ENCODE data around the gene LCN15. TPM values are rescaled to one million over a fixed set of nuclear protein-coding genes. Genes with fewer than 3 reads are reported as not detected.
A peak's percentile ranks its signal among the peaks of the same experiment; 100 is the strongest.

The LCN15 gene
- not detected in 2 replicates for total RNA-seq
- long read RNA-seq, result 0 reads

- Mint-ChIP-seq H3K36me3 (ENCODE audit: unreplicated experiment) (no peaks in the 10 kb centered on the region), H3K27me3 (ENCODE audit: unreplicated experiment) (peaks cover 6% of the 10 kb centered on the region), H3K9me3 (ENCODE audit: unreplicated experiment) (no peaks in the 10 kb centered on the region), H3K27ac (ENCODE audit: unreplicated experiment) (no peak within 1 kb of the TSS), H3K4me1 (ENCODE audit: unreplicated experiment) (peaks cover 2% of the 10 kb centered on the region), H3K4me3 (ENCODE audit: unreplicated experiment) (no peak within 1 kb of the TSS)
- no peak for TF ChIP-seq CTCF (IDR thresholded peaks at IDR 0.05)
- no peak for DNase-seq (ENCODE audit: extremely low spot score, unreplicated experiment)
Observed at GRCh38 chr9:136764301-136764891, at the start of gene LCN15. TSS of gene LCN15 (minus strand) at chr9:136764518. CDS start at chr9:136764488, 30 bp downstream.

GRCh38 chr9:136808806-136809158, 44.5 kb upstream of the LCN15 start:
- Mint-ChIP-seq H3K4me3 (ENCODE audit: unreplicated experiment) (peak overlapping the region; percentile 72), H3K27ac (ENCODE audit: unreplicated experiment) (peak overlapping the region; percentile 59), H3K27me3 (ENCODE audit: unreplicated experiment) (no peaks in the 10 kb centered on the region), H3K4me1 (ENCODE audit: unreplicated experiment) (peaks cover 28% of the 10 kb centered on the region), H3K36me3 (ENCODE audit: unreplicated experiment) (peaks cover 11% of the 10 kb centered on the region), H3K9me3 (ENCODE audit: unreplicated experiment) (no peaks in the 10 kb centered on the region)
- no peak for TF ChIP-seq CTCF (IDR thresholded peaks at IDR 0.05)
- DNase-seq (ENCODE audit: extremely low spot score, unreplicated experiment), result no peak

- Mint-ChIP-seq H3K4me1 (ENCODE audit: unreplicated experiment) (peaks cover 28% of the 10 kb centered on the region), H3K9me3 (ENCODE audit: unreplicated experiment) (no peaks in the 10 kb centered on the region), H3K27ac (ENCODE audit: unreplicated experiment) (peak overlapping the region; percentile 59), H3K4me3 (ENCODE audit: unreplicated experiment) (peak overlapping the region; percentile 76), H3K36me3 (ENCODE audit: unreplicated experiment) (peaks cover 8% of the 10 kb centered on the region), H3K27me3 (ENCODE audit: unreplicated experiment) (no peaks in the 10 kb centered on the region)
- TF ChIP-seq CTCF (IDR thresholded peaks at IDR 0.05), result no peak
- no peak for DNase-seq (ENCODE audit: extremely low spot score, unreplicated experiment)
Observed at GRCh38 chr9:136808075-136808805, 43.9 kb upstream of the LCN15 start.

GRCh38 chr9:136807281-136808074, 43.2 kb upstream of the LCN15 start, which contains the start of gene RABL6:
TSS of gene RABL6 (plus strand) at chr9:136807948. CDS start at chr9:136808197, 249 bp downstream.
- H3K9me3 Mint-ChIP-seq (ENCODE audit: unreplicated experiment), result no peaks in the 10 kb centered on the region
- H3K4me1 Mint-ChIP-seq (ENCODE audit: unreplicated experiment), result peaks cover 28% of the 10 kb centered on the region
- H3K27ac Mint-ChIP-seq (ENCODE audit: unreplicated experiment), result peak within 1 kb of the TSS; percentile 82
- peak within 1 kb of the TSS; percentile 80 for H3K4me3 Mint-ChIP-seq (ENCODE audit: unreplicated experiment)
- DNase-seq (ENCODE audit: extremely low spot score, unreplicated experiment), result peak; percentile 93
- H3K36me3 Mint-ChIP-seq (ENCODE audit: unreplicated experiment), result peaks cover 3% of the 10 kb centered on the region
- no peak for TF ChIP-seq CTCF (IDR thresholded peaks at IDR 0.05)
- H3K27me3 Mint-ChIP-seq (ENCODE audit: unreplicated experiment), result no peaks in the 10 kb centered on the region
